Measurements from ENCODE around the gene RPN1.

GRCh38 chr3:128623762-128624176 lies 26.8 kb downstream of the RPN1 start:
- no peak for TF ChIP-seq POLR2A (IDR thresholded peaks at IDR 0.05; ENCODE audit: low read depth, low read length)
- TF ChIP-seq CTCF (IDR thresholded peaks at IDR 0.05; ENCODE audit: extremely low read depth in 1 of 2, insufficient read depth in 1 of 2, low read depth in 1 of 2, low read length in 2 of 2), result no peak
- no peak for TF ChIP-seq MAX (IDR thresholded peaks at IDR 0.05; ENCODE audit: insufficient read depth, insufficient read length)
- no peak for TF ChIP-seq EZH2 (IDR thresholded peaks at IDR 0.05; ENCODE audit: borderline replicate concordance, low read depth, low read length, severe bottlenecking)
- peak; percentile 40 for TF ChIP-seq POLR2AphosphoS5 (IDR thresholded peaks at IDR 0.05; ENCODE audit: insufficient read depth, low read depth, low read length)
- TF ChIP-seq MYC (IDR thresholded peaks at IDR 0.05; ENCODE audit: low read depth, low read length), result no peak
- TF ChIP-seq JUN (IDR thresholded peaks at IDR 0.05; ENCODE audit: borderline replicate concordance, insufficient read depth, insufficient read length, low read depth), result no peak
